ENCODE measurements around the gene MTUS2.

The MTUS2 gene

GRCh38 chr13:29159871-29160270, 339.7 kb downstream of the MTUS2 start:
- H3K4me3 ChIP-seq (ENCODE audit: low read length, poor library complexity, severe bottlenecking) = no peak overlapping the region
- no peak for TF ChIP-seq EZH2phosphoT487 (IDR thresholded peaks at IDR 0.05; ENCODE audit: borderline replicate concordance)
- TF ChIP-seq, protein P1, sequence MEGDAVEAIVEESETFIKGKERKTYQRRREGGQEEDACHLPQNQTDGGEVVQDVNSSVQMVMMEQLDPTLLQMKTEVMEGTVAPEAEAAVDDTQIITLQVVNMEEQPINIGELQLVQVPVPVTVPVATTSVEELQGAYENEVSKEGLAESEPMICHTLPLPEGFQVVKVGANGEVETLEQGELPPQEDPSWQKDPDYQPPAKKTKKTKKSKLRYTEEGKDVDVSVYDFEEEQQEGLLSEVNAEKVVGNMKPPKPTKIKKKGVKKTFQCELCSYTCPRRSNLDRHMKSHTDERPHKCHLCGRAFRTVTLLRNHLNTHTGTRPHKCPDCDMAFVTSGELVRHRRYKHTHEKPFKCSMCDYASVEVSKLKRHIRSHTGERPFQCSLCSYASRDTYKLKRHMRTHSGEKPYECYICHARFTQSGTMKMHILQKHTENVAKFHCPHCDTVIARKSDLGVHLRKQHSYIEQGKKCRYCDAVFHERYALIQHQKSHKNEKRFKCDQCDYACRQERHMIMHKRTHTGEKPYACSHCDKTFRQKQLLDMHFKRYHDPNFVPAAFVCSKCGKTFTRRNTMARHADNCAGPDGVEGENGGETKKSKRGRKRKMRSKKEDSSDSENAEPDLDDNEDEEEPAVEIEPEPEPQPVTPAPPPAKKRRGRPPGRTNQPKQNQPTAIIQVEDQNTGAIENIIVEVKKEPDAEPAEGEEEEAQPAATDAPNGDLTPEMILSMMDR (conservative IDR thresholded peaks at IDR 0.05; ENCODE audit: low read length) = no peak
- H3F3A ChIP-seq (ENCODE audit: low read depth) = no peaks in the 10 kb centered on the region
- H3K79me2 ChIP-seq (ENCODE audit: insufficient read depth, low read length) = no peaks in the 10 kb centered on the region
- H3K4me2 ChIP-seq (ENCODE audit: low read depth, low read length, poor library complexity, severe bottlenecking) = no peak overlapping the region
- H3K9me3 ChIP-seq (ENCODE audit: insufficient read depth, low read depth, low read length) = no peaks in the 10 kb centered on the region
- H2AFZ ChIP-seq (ENCODE audit: low read length) = no peak overlapping the region
- no peaks in the 10 kb centered on the region for H3K27me3 ChIP-seq (ENCODE audit: insufficient read depth, low read length, poor library complexity, severe bottlenecking)
- H3K9me2 ChIP-seq (replicated peaks; ENCODE audit: low read depth, low read length) = no peaks in the 10 kb centered on the region
- H3K9ac ChIP-seq (ENCODE audit: low read depth, low read length, poor library complexity, severe bottlenecking) = no peak overlapping the region
- no peaks in the 10 kb centered on the region for H3K36me3 ChIP-seq (ENCODE audit: insufficient read depth, low read length)
- H4K20me1 ChIP-seq (ENCODE audit: insufficient read depth, low read length, poor library complexity, severe bottlenecking) = no peaks in the 10 kb centered on the region
- no peaks in the 10 kb centered on the region for H3K4me1 ChIP-seq (ENCODE audit: insufficient read depth, low read length, poor library complexity, severe bottlenecking)

DNA sequence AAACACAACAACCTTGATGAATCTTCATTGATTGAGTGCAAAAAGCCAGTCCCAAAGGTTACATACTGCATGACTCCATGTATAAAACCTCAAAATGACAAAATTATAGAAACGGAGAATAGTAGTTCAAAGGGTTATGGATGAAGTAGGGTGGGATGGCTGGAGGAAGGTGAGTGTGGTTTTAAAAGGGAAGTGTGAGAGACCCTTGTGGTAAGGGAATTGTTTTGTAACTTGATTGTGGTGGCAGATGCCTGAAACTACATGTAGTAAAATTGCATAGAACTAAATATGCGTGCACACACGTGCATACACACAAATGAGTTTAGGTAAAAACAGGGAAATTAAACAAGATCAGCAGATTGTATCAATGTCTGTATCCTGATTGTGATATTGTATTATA, 340.7 kb downstream of the MTUS2 start:
- Histone ChIP-seq H3K36me3 (ENCODE audit: insufficient read depth, low read length) (no peaks in the 10 kb centered on the region), H3F3A (ENCODE audit: low read depth) (no peaks in the 10 kb centered on the region), H3K79me2 (ENCODE audit: insufficient read depth, low read length) (no peaks in the 10 kb centered on the region), H3K4me3 (ENCODE audit: low read length, poor library complexity, severe bottlenecking) (no peak overlapping the region), H2AFZ (ENCODE audit: low read length) (no peak overlapping the region), H4K20me1 (ENCODE audit: insufficient read depth, low read length, poor library complexity, severe bottlenecking) (no peaks in the 10 kb centered on the region), H3K4me2 (ENCODE audit: low read depth, low read length, poor library complexity, severe bottlenecking) (no peak overlapping the region), H3K9me3 (ENCODE audit: insufficient read depth, low read depth, low read length) (no peaks in the 10 kb centered on the region), H3K4me1 (ENCODE audit: insufficient read depth, low read length, poor library complexity, severe bottlenecking) (no peaks in the 10 kb centered on the region), H3K9me2 (replicated peaks; ENCODE audit: low read depth, low read length) (no peaks in the 10 kb centered on the region), H3K27me3 (ENCODE audit: insufficient read depth, low read length, poor library complexity, severe bottlenecking) (no peaks in the 10 kb centered on the region), H3K9ac (ENCODE audit: low read depth, low read length, poor library complexity, severe bottlenecking) (no peak overlapping the region)
- TF ChIP-seq, protein P1 (conservative IDR thresholded peaks at IDR 0.05; ENCODE audit: low read length) = no peak
- no peak for TF ChIP-seq EZH2phosphoT487 (IDR thresholded peaks at IDR 0.05; ENCODE audit: borderline replicate concordance)

- Histone ChIP-seq H3K27me3 (ENCODE audit: insufficient read depth, low read length, poor library complexity, severe bottlenecking) (no peaks in the 10 kb centered on the region), H3F3A (ENCODE audit: low read depth) (no peaks in the 10 kb centered on the region), H3K9me2 (replicated peaks; ENCODE audit: low read depth, low read length) (no peaks in the 10 kb centered on the region), H3K4me1 (ENCODE audit: insufficient read depth, low read length, poor library complexity, severe bottlenecking) (no peaks in the 10 kb centered on the region), H3K4me2 (ENCODE audit: low read depth, low read length, poor library complexity, severe bottlenecking) (no peak overlapping the region), H3K4me3 (ENCODE audit: low read length, poor library complexity, severe bottlenecking) (no peak overlapping the region), H3K79me2 (ENCODE audit: insufficient read depth, low read length) (no peaks in the 10 kb centered on the region), H3K36me3 (ENCODE audit: insufficient read depth, low read length) (no peaks in the 10 kb centered on the region), H2AFZ (ENCODE audit: low read length) (no peak overlapping the region), H3K9me3 (ENCODE audit: insufficient read depth, low read depth, low read length) (no peaks in the 10 kb centered on the region), H4K20me1 (ENCODE audit: insufficient read depth, low read length, poor library complexity, severe bottlenecking) (no peaks in the 10 kb centered on the region), H3K9ac (ENCODE audit: low read depth, low read length, poor library complexity, severe bottlenecking) (no peak overlapping the region)
- TF ChIP-seq EZH2phosphoT487 (IDR thresholded peaks at IDR 0.05; ENCODE audit: borderline replicate concordance) = no peak
- TF ChIP-seq, protein P1 (conservative IDR thresholded peaks at IDR 0.05; ENCODE audit: low read length) = no peak
Observed at GRCh38 chr13:29161676-29162075, 341.5 kb downstream of the MTUS2 start.
